8988T (cell line): Measurements from ENCODE around the gene PDE8A.
A peak's percentile ranks its signal among the peaks of the same experiment; 100 is the strongest.

Experiments used
- DNase-seq: peaks from one replicate; pipeline ENCODE4 v3.0.0; 2011

Gene PDE8A

GRCh38 chr15:84981711-84982300 is at the start of gene PDE8A:
TSS of gene PDE8A (plus strand) at chr15:84981856. CDS start at chr15:84982163, 307 bp downstream.
- peak; percentile 34 for DNase-seq

- no peak for DNase-seq
Measured at GRCh38 chr15:84934942-84935729, 46.5 kb upstream of the PDE8A start.

GRCh38 chr15:84937144-84937543 is 44.5 kb upstream of the PDE8A start:
- no peak for DNase-seq

- no peak for DNase-seq
Measured at GRCh38 chr15:84938726-84939125, 42.9 kb upstream of the PDE8A start.

- DNase-seq: no peak
Measured at GRCh38 chr15:84940399-84940798, 41.3 kb upstream of the PDE8A start.

- DNase-seq: no peak
Measured at GRCh38 chr15:84942456-84942855, 39.2 kb upstream of the PDE8A start.

GRCh38 chr15:84944311-84944710 is 37.3 kb upstream of the PDE8A start:
- DNase-seq: no peak

- DNase-seq: no peak
Measured at GRCh38 chr15:84944861-84945260, 36.8 kb upstream of the PDE8A start.

GRCh38 chr15:84946772-84947489 is 34.7 kb upstream of the PDE8A start:
- no peak for DNase-seq

GRCh38 chr15:84947947-84948830 is 33.5 kb upstream of the PDE8A start:
- no peak for DNase-seq

- no peak for DNase-seq
Measured at GRCh38 chr15:84949043-84949442, 32.6 kb upstream of the PDE8A start.

GRCh38 chr15:84949845-84950569 is 31.6 kb upstream of the PDE8A start:
- no peak for DNase-seq

GRCh38 chr15:84950570-84951111 is 31.0 kb upstream of the PDE8A start:
- DNase-seq: no peak

- no peak for DNase-seq
Measured at GRCh38 chr15:84951736-84952135, 29.9 kb upstream of the PDE8A start.

- no peak for DNase-seq
Measured at GRCh38 chr15:84953136-84953535, 28.5 kb upstream of the PDE8A start.

GRCh38 chr15:84953726-84954125 is 27.9 kb upstream of the PDE8A start:
- no peak for DNase-seq

- peak; percentile 39 for DNase-seq
Measured at GRCh38 chr15:84955089-84955848, 26.4 kb upstream of the PDE8A start.

GRCh38 chr15:84956199-84956598 is 25.5 kb upstream of the PDE8A start:
- DNase-seq: no peak

GRCh38 chr15:84960391-84961113 is 21.1 kb upstream of the PDE8A start:
- DNase-seq: no peak

GRCh38 chr15:84961114-84961452 is 20.6 kb upstream of the PDE8A start:
- DNase-seq: no peak

GRCh38 chr15:84961707-84962106 is 19.9 kb upstream of the PDE8A start:
- DNase-seq: no peak
